ENCODE data around the gene CEP57L1. TPM values are rescaled to one million over a fixed set of nuclear protein-coding genes. Genes with fewer than 3 reads are reported as not detected.
"Not testable (repeated sequence)": the region's sequence is repeated elsewhere in the genome, so short reads cannot be mapped to it uniquely, and the experiment has no call there.

CEP57L1 gene
- total RNA-seq, 1 donor from 2014 or later, result 14.5 TPM

- intact Hi-C loops (cut with micrococcal nuclease), result no loop called here
These were observed 71.4 kb downstream of the CEP57L1 start for GRCh38 chr6:109166673-109167072.

GRCh38 chr6:109167562-109167961 lies 72.3 kb downstream of the CEP57L1 start:
- intact Hi-C loops (cut with micrococcal nuclease), result no loop called here

- intact Hi-C loops (cut with micrococcal nuclease), result no loop called here
These were observed 75.0 kb downstream of the CEP57L1 start for GRCh38 chr6:109170333-109170732.

DNA sequence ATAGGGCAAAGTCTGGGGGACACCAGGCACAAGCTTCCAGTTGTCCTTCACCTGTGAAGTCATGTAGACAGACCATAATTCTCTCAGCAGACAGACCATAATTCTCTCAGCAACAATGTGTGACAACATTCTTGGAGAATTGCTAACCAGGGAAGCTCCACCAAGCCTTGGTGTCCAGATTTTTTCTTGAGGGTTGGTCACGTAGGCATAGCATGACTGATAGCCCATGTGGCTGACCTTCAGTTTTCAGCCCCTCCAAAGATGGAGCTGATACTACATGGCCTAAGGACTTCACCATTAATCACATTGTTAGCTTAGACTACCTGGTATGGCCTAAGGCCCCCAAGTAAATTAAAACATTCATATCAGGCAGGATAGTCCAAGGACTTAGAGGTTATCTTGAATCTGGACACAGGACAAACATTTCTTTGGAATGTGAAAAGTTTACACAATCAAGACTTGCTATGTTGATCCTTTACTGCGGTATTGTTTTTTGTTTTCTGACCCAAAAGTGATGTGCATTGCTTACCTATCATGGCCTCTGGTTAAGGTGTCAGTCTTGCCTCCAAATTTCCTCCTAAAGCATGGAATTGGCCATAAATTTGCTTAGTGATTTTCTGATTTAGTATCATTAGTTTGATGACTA lies 76.9 kb downstream of the CEP57L1 start:
- intact Hi-C loops (cut with micrococcal nuclease), result no loop called here

DNA sequence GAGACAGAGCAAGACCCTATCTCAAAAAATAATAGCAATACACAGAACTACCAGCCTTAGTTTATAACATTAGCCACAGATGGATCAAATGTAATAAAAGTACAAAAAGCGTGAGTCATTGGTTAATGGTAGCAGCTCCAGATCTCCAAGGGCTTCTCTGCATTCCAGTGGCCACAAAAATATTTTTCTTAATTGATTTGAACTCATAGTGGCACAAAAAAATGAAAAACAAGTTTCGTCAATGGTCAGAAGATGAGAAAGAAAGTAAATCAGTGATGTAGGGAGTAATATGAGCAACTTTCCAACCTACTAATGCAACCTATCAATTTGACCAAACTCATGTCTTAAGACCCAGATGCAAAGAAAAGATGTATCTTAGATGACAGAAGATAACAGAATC lies 79.6 kb downstream of the CEP57L1 start:
- intact Hi-C loops (cut with micrococcal nuclease), result no loop called here

DNA sequence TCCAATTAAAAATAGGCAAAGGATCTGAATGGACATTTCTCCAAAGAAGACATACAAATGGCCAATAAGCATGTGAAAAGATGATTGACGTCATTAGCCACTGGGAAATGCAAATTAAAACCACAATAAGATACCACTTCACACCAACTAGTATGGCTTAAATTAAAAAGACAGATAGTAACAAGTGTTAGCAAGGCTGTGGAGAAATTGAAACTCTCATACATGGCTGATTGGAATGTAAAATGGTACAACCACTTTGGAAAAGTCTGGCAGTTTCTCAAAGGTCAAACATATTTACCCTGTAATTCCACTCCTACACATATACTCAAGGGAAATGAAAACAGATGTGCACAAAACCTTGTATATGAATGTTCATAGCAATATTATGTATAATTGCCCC lies 83.6 kb downstream of the CEP57L1 start:
- intact Hi-C loops (cut with micrococcal nuclease), result no loop called here

- intact Hi-C loops (cut with micrococcal nuclease), result no loop called here
These were observed 84.2 kb downstream of the CEP57L1 start for GRCh38 chr6:109179507-109179906.

DNA sequence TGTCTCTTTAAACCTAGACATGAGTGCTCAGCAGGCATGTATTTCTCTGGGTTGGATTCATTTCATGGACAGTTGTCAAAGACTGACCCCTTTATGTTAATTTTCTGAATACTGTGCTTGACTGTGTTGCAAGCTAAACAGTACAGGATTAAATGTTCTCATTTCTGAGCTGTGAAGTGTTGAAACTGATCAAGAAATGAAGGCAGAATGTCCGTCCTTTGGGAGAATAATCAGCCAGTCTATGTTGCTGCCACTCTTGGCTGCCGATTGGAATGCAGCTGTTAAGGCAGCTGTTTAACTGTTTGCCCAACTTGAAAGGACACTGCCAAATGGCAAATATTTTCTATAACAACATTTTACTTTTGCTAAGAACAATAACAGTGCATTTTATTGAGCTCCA lies 87.3 kb downstream of the CEP57L1 start:
- intact Hi-C loops (cut with micrococcal nuclease), result no loop called here

GRCh38 chr6:109183109-109183650 lies 87.9 kb downstream of the CEP57L1 start:
- intact Hi-C loops (cut with micrococcal nuclease), result no loop called here

DNA sequence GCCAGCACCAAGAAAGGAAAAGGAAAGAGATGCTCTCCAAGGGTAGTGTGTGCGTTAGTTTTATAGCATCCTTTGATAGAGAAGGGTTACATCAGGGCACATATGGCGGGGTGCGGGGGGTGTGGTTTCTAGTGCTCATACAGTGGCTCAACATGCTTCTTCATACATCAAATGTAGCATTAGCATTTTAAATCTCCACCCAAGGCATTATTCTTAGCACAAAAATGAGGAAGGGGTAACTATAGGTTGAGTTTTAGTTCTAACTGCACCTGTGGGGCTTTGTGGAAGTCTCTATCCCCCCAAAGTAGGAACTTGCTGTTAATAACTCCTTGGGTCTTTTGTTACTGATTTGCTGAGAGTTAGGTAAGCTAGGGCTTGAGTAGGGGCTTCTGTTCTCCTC lies 89.3 kb downstream of the CEP57L1 start:
- intact Hi-C loops (cut with micrococcal nuclease), result loop anchor here (5.0 kb wide), 2 partner anchors 273 to 868 kb away; partner anchors contain the start of gene MICAL1

DNA sequence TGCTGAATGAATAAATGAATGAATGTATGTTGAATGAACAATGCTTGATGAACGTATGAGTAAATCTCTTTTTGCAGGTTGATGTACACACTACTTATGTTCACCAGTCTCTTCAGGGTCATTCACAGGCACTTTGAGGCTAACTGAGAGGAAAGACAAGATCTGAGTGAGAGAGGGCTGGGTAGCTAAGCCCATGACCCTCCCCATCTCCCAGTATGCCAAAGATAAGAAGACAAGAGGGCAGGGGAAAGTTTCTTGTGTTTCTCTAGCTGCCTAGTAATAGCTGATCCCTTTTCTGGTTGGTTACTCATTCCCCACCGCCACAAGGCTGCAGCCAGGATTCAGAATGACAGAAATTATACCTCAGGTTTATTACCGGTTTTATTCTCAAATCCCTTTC lies 90.7 kb downstream of the CEP57L1 start:
- intact Hi-C loops (cut with micrococcal nuclease), result loop anchor here (2.0 to 5.0 kb wide), 3 partner anchors 271 to 866 kb away; partner anchors contain the start of gene MICAL1

DNA sequence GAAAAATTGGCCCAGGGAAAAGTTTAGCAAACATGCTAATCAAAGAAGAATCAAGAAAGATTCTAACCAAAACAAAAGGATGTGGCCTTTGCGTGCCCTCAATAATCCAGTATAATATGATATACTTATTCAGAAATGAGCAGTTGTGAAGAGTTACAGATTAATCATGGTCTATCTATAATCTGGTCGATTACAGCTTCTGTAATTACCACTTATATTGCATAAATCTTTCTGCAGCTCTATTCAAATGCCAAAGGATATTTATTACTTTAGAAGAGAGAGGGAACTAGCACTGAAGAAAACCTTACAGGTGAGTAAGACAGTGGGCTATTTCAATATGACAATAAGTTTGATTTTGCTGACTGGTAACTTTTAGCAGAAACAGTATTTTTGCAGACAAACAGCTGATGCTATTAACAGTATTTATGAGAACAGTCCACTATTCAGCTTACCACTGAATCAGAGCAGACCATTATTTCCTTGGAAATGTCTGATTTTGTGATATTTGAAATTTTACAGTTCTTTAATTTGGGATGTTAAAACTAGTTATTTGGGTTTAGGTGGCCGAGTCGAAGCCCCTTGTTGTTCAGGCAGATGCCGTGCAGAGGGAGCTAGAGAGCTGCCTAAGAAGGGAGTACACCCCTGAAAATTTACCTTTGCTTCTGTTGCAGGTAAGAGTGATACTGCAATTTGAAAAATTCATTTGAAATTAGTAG lies 92.2 kb downstream of the CEP57L1 start:
- intact Hi-C loops (cut with micrococcal nuclease), result loop anchor here (1.0 to 5.0 kb wide), 11 partner anchors 49 to 1204 kb away; partner anchors contain the start of genes AK9, FIG4, MICAL1 and PPIL6

- intact Hi-C loops (cut with micrococcal nuclease), result loop anchor here (1.0 to 5.0 kb wide), 6 partner anchors 48 to 864 kb away; partner anchors contain the start of genes MICAL1, PPIL6 and SMPD2
These were observed 92.8 kb downstream of the CEP57L1 start for GRCh38 chr6:109188115-109188411.

GRCh38 chr6:109191368-109191767 lies 96.1 kb downstream of the CEP57L1 start:
- intact Hi-C loops (cut with micrococcal nuclease), result not testable (repeated sequence)

GRCh38 chr6:109192865-109193264 lies 97.6 kb downstream of the CEP57L1 start:
- intact Hi-C loops (cut with micrococcal nuclease), result no loop called here

- intact Hi-C loops (cut with micrococcal nuclease), result no loop called here
These were observed 99.6 kb downstream of the CEP57L1 start for GRCh38 chr6:109194880-109195279.

GRCh38 chr6:109197061-109197460 lies 101.8 kb downstream of the CEP57L1 start:
- intact Hi-C loops (cut with micrococcal nuclease), result no loop called here

DNA sequence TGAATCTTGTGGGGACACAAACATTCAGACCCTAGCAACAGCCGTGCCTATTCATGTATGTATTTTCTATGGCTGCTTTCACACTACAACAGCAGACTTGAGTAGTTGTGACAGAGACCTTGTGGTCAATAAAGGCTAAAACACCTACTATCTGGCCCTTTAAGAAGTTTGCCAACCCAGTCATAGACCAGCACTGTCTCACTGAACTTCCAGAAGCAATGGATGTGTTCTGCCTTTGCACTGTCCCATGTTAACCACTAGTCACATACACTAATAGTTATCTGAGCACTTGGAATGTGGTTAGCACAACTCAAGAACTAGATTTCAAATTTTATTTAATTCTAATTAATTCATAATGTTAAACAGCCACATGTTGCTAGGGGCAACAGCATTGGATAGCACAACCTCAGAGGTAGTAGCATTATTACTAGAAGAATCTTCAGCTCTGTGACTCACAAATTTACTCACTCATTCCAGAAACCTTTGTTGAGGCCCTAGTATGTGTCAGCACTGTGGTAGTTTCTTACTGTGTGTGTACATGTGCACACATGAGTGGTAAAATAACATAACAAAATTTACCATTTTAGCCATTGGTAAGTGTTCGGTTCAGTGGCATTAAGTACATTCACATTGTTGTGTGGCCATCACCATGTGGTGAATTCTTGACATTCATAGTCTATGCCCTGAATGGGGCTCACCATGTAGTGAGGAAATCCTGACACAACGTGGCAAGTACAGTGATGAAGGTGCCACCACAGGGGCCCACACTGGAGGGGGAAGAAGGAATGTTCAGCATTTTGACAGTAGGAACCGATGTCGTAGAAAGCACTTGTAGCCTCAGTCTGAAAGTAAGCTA lies 107.3 kb downstream of the CEP57L1 start:
- intact Hi-C loops (cut with micrococcal nuclease), result no loop called here

GRCh38 chr6:109204511-109204910 lies 109.2 kb downstream of the CEP57L1 start:
- intact Hi-C loops (cut with micrococcal nuclease), result no loop called here

DNA sequence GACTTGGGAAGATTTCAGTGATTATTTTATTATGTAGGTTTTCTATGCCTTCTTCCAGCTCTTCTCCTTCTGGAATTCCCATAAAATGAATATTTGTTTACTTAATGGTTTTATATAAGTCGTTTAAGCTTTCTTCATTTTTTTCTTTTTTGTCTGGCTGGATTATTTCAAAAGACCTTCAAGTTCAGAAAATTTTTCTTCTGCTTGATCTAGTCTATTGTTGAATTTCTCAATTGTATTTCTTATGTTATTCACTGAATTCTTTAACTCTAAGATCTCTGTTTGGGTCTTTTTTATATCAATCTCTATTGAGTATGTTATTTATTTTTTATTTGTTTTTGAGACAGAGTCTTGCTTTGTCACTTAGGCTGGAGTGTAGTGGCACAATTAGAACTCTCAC lies 117.4 kb downstream of the CEP57L1 start:
- intact Hi-C loops (cut with micrococcal nuclease), result no loop called here

Data from T-helper 1 cell treated with Interleukin-12 subunit alpha and Interleukin-12 subunit beta and Interleukin-4 antibody, amounts not matched to agents 30 ng/mL and 1 ng/mL, for 36 hours (primary cell).